HepG2 (cell line): ENCODE measurements around the gene PLIN5. TPM values are rescaled to one million over a fixed set of nuclear protein-coding genes. Genes with fewer than 3 reads are reported as not detected.

ENCODE experiments used
- ARNTL ChIP-seq: sonication (generic); formaldehyde crosslinking; IDR thresholded peaks from 2 replicates; pipeline ENCODE4 v1.4.0; 2020; ENCODE audit warnings: mild to moderate bottlenecking, missing genetic modification reagents
- GATAD2A ChIP-seq: IDR thresholded peaks from 2 replicates; pipeline ENCODE4 v1.6.1; 2016
- MYNN ChIP-seq: sonication (generic); formaldehyde crosslinking; IDR thresholded peaks from 2 replicates; pipeline ENCODE4 v1.4.0; 2020; ENCODE audit warnings: mild to moderate bottlenecking, low read depth, missing genetic modification reagents
- PHF20 ChIP-seq: sonication (generic); formaldehyde crosslinking; IDR thresholded peaks from 2 replicates; pipeline ENCODE4 v1.5.0; 2020; ENCODE audit warnings: mild to moderate bottlenecking, missing genetic modification reagents
- PRMT3 ChIP-seq: sonication (generic); formaldehyde crosslinking; IDR thresholded peaks from 2 replicates; pipeline ENCODE4 v1.8.1; 2022; ENCODE audit warnings: low read depth, mild to moderate bottlenecking, moderate library complexity, missing genetic modification reagents, borderline replicate concordance
- RORA ChIP-seq: sonication (generic); formaldehyde crosslinking; IDR thresholded peaks from 2 replicates; pipeline ENCODE4 v1.5.0; 2020; ENCODE audit warnings: mild to moderate bottlenecking, missing genetic modification reagents, moderate library complexity
- SMARCE1 ChIP-seq: fragments of 450-650 bp; IDR thresholded peaks from 2 replicates; pipeline ENCODE4 v1.6.1; 2017; ENCODE audit warnings: borderline replicate concordance
- SRSF9 ChIP-seq: fragments of 200-400 bp; formaldehyde crosslinking; IDR thresholded peaks from 2 replicates; pipeline ENCODE4 v1.6.1; 2018; ENCODE audit warnings: borderline replicate concordance, mild to moderate bottlenecking, low read depth, low read length; ENCODE audit not compliant: insufficient read depth, poor library complexity, severe bottlenecking
- TCF7L2 ChIP-seq: IDR thresholded peaks from 2 replicates; pipeline ENCODE4 v1.6.1; 2011; ENCODE audit warnings: mild to moderate bottlenecking, low read depth, low read length, moderate library complexity
- ZNF614 ChIP-seq: IDR thresholded peaks from 2 replicates; pipeline ENCODE4 v1.6.1; 2018; ENCODE audit warnings: missing biosample characterization, missing genetic modification reagents, inconsistent platforms, borderline replicate concordance
- ZNF709 ChIP-seq: sonication (generic); formaldehyde crosslinking; IDR thresholded peaks from 2 replicates; pipeline ENCODE4 v1.5.0; 2020; ENCODE audit warnings: mild to moderate bottlenecking, missing genetic modification reagents
- polyA plus RNA-seq, 8 experiments: library from polyadenylated mRNA; depleted of rRNA in 3 of 8; stranded (reverse) in 7 of 8; unstranded in 1 of 8; fragments of >200 nt; fragmentation: Illumina TruSeq in 4 of 8; extraction: Trizol in 4 of 8; gene quantifications; 2 replicates each; pipeline versions ENCODE4 v1.2.1 to v1.2.3, GENCODE V29; 2011 to 2016; ENCODE audit warnings: low read depth in 4 of 8, missing spikeins in 1 of 8, mixed read lengths in 1 of 8; ENCODE audit not compliant: insufficient read depth in 1 of 8
- total RNA-seq, 5 experiments: library from RNA; depleted of rRNA; stranded (reverse); fragments of >200 nt; fragmentation: Illumina TruSeq; extraction: Trizol; gene quantifications; 2 replicates each; pipeline ENCODE4 v1.2.3, GENCODE V29; 2016; ENCODE audit warnings: low read depth in 1 of 5
- TF ChIP-seq, protein P1 (sequence below): sonication (generic); formaldehyde crosslinking; IDR thresholded peaks from 2 replicates; pipeline ENCODE4 v1.8.1; 2023; ENCODE audit warnings: mild to moderate bottlenecking, missing genetic modification reagents
- TF ChIP-seq, protein P2 (sequence below): sonication (generic); formaldehyde crosslinking; IDR thresholded peaks from 2 replicates; pipeline ENCODE4 v1.8.0; 2022; ENCODE audit warnings: mild to moderate bottlenecking, missing genetic modification reagents, borderline replicate concordance
- TF ChIP-seq, protein P3 (sequence below): sonication (generic); formaldehyde crosslinking; IDR thresholded peaks from 2 replicates; pipeline ENCODE4 v1.4.0; 2020; ENCODE audit warnings: missing genetic modification reagents
- TF ChIP-seq, protein P4 (sequence below): sonication (generic); formaldehyde crosslinking; IDR thresholded peaks from 2 replicates; pipeline ENCODE4 v1.4.0; 2020; ENCODE audit warnings: missing genetic modification reagents, borderline replicate concordance
- TF ChIP-seq, protein P5 (sequence below): sonication (generic); formaldehyde crosslinking; IDR thresholded peaks from 2 replicates; pipeline ENCODE4 v1.5.1; 2020; ENCODE audit warnings: mild to moderate bottlenecking, missing genetic modification reagents, moderate library complexity

Gene PLIN5
- total and polyA plus RNA-seq, 2 of the 13 experiments (the other 11 are each of a cell fraction or from before 2014, with no cell fraction given): 1.8 to 4.8 TPM

DNA sequence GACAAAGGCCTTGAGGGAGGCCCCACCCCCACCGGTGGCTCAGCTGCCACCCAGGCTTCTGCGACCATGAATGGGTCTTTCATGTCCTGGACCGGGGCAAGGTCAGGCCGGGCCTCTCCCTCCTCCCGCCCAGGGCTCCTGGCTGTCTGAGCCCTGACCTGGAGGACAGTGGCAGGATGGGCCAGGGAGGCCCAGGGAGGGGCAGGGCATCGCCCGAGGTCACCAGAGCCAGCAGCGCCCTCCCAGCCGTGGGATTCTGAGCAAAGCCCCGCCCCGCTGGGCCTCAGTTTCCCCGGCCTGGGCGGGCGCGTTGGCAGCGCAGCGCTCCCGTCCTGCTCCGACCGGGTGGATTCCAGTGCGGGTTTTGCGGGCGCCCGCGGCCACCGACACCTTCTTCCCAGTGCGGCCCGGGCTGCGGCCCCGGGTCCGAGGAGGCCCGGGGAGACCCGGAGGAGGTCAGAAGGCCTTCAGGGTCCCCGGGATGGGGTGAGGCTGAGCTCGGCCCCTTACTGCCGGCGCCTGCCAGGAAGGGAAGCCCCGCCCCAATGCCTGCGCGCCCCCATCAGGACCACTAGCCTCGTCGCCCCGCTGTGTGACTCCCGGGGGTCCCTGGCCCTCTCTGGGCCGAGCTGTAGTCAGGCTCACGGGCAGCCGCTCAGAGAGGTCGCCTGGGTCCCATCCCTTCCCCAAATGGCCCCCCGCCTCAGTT, 49.1 kb upstream of the PLIN5 start (continued):
- TF ChIP-seq, protein P1, sequence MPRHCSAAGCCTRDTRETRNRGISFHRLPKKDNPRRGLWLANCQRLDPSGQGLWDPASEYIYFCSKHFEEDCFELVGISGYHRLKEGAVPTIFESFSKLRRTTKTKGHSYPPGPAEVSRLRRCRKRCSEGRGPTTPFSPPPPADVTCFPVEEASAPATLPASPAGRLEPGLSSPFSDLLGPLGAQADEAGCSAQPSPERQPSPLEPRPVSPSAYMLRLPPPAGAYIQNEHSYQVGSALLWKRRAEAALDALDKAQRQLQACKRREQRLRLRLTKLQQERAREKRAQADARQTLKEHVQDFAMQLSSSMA: no peak
- TF ChIP-seq RORA (CRISPR knock-in tag) (no peak), PRMT3 (CRISPR knock-in tag) (no peak), ZNF614 (CRISPR knock-in tag) (no peak), ZNF709 (CRISPR knock-in tag) (0 out of 2 replicates have a peak, but pooled peaks have one; percentile 65), TCF7L2 (no peak), SMARCE1 (no peak), MYNN (CRISPR knock-in tag) (peak; percentile 92), GATAD2A (CRISPR knock-in tag) (peak; percentile 81), PHF20 (CRISPR knock-in tag) (no peak), ARNTL (CRISPR knock-in tag) (peak; percentile 58; the same call in 1 of the 2 replicates), SRSF9 (no peak)
- TF ChIP-seq, protein P2, sequence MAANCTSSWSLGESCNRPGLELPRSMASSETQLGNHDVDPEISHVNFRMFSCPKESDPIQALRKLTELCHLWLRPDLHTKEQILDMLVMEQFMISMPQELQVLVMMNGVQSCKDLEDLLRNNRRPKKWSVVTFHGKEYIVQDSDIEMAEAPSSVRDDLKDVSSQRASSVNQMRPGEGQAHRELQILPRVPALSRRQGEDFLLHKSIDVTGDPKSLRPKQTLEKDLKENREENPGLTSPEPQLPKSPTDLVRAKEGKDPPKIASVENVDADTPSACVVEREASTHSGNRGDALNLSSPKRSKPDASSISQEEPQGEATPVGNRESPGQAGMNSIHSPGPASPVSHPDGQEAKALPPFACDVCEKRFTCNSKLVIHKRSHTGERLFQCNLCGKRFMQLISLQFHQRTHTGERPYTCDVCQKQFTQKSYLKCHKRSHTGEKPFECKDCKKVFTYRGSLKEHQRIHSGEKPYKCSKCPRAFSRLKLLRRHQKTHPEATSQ (CRISPR knock-in tag): no peak
- TF ChIP-seq, protein P3, sequence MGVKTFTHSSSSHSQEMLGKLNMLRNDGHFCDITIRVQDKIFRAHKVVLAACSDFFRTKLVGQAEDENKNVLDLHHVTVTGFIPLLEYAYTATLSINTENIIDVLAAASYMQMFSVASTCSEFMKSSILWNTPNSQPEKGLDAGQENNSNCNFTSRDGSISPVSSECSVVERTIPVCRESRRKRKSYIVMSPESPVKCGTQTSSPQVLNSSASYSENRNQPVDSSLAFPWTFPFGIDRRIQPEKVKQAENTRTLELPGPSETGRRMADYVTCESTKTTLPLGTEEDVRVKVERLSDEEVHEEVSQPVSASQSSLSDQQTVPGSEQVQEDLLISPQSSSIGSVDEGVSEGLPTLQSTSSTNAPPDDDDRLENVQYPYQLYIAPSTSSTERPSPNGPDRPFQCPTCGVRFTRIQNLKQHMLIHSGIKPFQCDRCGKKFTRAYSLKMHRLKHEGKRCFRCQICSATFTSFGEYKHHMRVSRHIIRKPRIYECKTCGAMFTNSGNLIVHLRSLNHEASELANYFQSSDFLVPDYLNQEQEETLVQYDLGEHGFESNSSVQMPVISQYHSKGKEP (CRISPR knock-in tag): no peak
- TF ChIP-seq, protein P4, sequence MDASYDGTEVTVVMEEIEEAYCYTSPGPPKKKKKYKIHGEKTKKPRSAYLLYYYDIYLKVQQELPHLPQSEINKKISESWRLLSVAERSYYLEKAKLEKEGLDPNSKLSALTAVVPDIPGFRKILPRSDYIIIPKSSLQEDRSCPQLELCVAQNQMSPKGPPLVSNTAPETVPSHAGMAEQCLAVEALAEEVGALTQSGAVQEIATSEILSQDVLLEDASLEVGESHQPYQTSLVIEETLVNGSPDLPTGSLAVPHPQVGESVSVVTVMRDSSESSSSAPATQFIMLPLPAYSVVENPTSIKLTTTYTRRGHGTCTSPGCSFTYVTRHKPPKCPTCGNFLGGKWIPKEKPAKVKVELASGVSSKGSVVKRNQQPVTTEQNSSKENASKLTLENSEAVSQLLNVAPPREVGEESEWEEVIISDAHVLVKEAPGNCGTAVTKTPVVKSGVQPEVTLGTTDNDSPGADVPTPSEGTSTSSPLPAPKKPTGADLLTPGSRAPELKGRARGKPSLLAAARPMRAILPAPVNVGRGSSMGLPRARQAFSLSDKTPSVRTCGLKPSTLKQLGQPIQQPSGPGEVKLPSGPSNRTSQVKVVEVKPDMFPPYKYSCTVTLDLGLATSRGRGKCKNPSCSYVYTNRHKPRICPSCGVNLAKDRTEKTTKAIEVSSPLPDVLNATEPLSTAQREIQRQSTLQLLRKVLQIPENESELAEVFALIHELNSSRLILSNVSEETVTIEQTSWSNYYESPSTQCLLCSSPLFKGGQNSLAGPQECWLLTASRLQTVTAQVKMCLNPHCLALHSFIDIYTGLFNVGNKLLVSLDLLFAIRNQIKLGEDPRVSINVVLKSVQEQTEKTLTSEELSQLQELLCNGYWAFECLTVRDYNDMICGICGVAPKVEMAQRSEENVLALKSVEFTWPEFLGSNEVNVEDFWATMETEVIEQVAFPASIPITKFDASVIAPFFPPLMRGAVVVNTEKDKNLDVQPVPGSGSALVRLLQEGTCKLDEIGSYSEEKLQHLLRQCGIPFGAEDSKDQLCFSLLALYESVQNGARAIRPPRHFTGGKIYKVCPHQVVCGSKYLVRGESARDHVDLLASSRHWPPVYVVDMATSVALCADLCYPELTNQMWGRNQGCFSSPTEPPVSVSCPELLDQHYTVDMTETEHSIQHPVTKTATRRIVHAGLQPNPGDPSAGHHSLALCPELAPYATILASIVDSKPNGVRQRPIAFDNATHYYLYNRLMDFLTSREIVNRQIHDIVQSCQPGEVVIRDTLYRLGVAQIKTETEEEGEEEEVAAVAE: peak; percentile 60; the same call in 1 of the 2 replicates
- TF ChIP-seq, protein P5, sequence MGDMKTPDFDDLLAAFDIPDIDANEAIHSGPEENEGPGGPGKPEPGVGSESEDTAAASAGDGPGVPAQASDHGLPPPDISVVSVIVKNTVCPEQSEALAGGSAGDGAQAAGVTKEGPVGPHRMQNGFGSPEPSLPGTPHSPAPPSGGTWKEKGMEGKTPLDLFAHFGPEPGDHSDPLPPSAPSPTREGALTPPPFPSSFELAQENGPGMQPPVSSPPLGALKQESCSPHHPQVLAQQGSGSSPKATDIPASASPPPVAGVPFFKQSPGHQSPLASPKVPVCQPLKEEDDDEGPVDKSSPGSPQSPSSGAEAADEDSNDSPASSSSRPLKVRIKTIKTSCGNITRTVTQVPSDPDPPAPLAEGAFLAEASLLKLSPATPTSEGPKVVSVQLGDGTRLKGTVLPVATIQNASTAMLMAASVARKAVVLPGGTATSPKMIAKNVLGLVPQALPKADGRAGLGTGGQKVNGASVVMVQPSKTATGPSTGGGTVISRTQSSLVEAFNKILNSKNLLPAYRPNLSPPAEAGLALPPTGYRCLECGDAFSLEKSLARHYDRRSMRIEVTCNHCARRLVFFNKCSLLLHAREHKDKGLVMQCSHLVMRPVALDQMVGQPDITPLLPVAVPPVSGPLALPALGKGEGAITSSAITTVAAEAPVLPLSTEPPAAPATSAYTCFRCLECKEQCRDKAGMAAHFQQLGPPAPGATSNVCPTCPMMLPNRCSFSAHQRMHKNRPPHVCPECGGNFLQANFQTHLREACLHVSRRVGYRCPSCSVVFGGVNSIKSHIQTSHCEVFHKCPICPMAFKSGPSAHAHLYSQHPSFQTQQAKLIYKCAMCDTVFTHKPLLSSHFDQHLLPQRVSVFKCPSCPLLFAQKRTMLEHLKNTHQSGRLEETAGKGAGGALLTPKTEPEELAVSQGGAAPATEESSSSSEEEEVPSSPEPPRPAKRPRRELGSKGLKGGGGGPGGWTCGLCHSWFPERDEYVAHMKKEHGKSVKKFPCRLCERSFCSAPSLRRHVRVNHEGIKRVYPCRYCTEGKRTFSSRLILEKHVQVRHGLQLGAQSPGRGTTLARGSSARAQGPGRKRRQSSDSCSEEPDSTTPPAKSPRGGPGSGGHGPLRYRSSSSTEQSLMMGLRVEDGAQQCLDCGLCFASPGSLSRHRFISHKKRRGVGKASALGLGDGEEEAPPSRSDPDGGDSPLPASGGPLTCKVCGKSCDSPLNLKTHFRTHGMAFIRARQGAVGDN (CRISPR knock-in tag): peak; percentile 57
